GM19372 (cell line): ENCODE measurements around the gene TPRKB.
"Not testable (repeated sequence)": the region's sequence is repeated elsewhere in the genome, so short reads cannot be mapped to it uniquely, and the experiment has no call there.

Experiments
- ATAC-seq: cut with Tn5 transposase; IDR thresholded peaks from one replicate; pipeline ENCODE4 v1.9.1; 2021; ENCODE audit warnings: mild to moderate bottlenecking, low read depth, moderate library complexity; ENCODE audit not compliant: unreplicated experiment

The TPRKB gene

GRCh38 chr2:73746015-73746876 lies 9.1 kb upstream of the TPRKB start:
- no peak for ATAC-seq

- ATAC-seq = no peak
Measured at GRCh38 chr2:73740767-73741166, 3.6 kb upstream of the TPRKB start.

GRCh38 chr2:73739101-73739500 lies 2.0 kb upstream of the TPRKB start:
- ATAC-seq = no peak

- no peak for ATAC-seq
Measured at GRCh38 chr2:73736378-73736777, 767 bp downstream of the TPRKB start.

- ATAC-seq = no peak
Measured at GRCh38 chr2:73730810-73731209, 6.3 kb downstream of the TPRKB start.

GRCh38 chr2:73728711-73729110 lies 8.4 kb downstream of the TPRKB start:
- ATAC-seq = no peak

- ATAC-seq = no peak
Measured at GRCh38 chr2:73728043-73728442, 9.1 kb downstream of the TPRKB start.

- ATAC-seq = not testable (repeated sequence)
Measured at GRCh38 chr2:73726657-73727056, 10.5 kb downstream of the TPRKB start.

- ATAC-seq = no peak
Measured at GRCh38 chr2:73718851-73719621, 18.1 kb downstream of the TPRKB start.

GRCh38 chr2:73718421-73718820 lies 18.7 kb downstream of the TPRKB start:
- ATAC-seq = no peak

- not testable (repeated sequence) for ATAC-seq
Measured at GRCh38 chr2:73717695-73718094, 19.4 kb downstream of the TPRKB start.

- no peak for ATAC-seq
Measured at GRCh38 chr2:73717251-73717606, 19.9 kb downstream of the TPRKB start.

GRCh38 chr2:73716543-73717250 lies 20.4 kb downstream of the TPRKB start:
- ATAC-seq = no peak

GRCh38 chr2:73714091-73714490 lies 23.1 kb downstream of the TPRKB start:
- no peak for ATAC-seq

GRCh38 chr2:73708527-73708926 lies 28.6 kb downstream of the TPRKB start:
- no peak for ATAC-seq

GRCh38 chr2:73707636-73708035 lies 29.5 kb downstream of the TPRKB start:
- no peak for ATAC-seq

- no peak for ATAC-seq
Measured at GRCh38 chr2:73707058-73707457, 30.1 kb downstream of the TPRKB start.

GRCh38 chr2:73705091-73705490 lies 32.1 kb downstream of the TPRKB start:
- no peak for ATAC-seq

GRCh38 chr2:73704285-73704684 lies 32.9 kb downstream of the TPRKB start:
- no peak for ATAC-seq

GRCh38 chr2:73703675-73704074 lies 33.5 kb downstream of the TPRKB start:
- ATAC-seq = no peak

GRCh38 chr2:73702852-73703493 lies 34.2 kb downstream of the TPRKB start:
- ATAC-seq = not testable (repeated sequence)
